K562 (cell line): ENCODE measurements around the gene TMEM184A.

Experiments used
- CTCF ChIP-seq, 3 experiments: IDR thresholded peaks in 2 of 3; conservative IDR thresholded peaks in 1 of 3; 2 replicates each; pipeline ENCODE4 v1.5.1; 2011 to 2012; ENCODE audit warnings: low read length in 3 of 3, mild to moderate bottlenecking in 3 of 3, control low read depth in 2 of 3, improper control_type of control experiment in 1 of 3, inconsistent platforms in 1 of 3, low read depth in 1 of 3, mixed read lengths in 1 of 3, moderate library complexity in 1 of 3; ENCODE audit not compliant: insufficient read depth in 2 of 3
- USF2 ChIP-seq: sonication (generic); formaldehyde crosslinking; IDR thresholded peaks from 2 replicates; pipeline ENCODE4 v1.5.0; 2020; ENCODE audit warnings: missing genetic modification reagents

GRCh38 chr7:1586827-1587705 is 31.1 kb upstream of the TMEM184A start:
- TF ChIP-seq CTCF (IDR thresholded peaks at IDR 0.05 in 2 of 3, conservative IDR thresholded peaks at IDR 0.05 in 1 of 3; ENCODE audit: insufficient read depth in 2 of 3, low read depth in 1 of 3, low read length in 3 of 3), result no peak
- no peak for TF ChIP-seq USF2 (CRISPR knock-in tag)
